Measurements from ENCODE around the gene CABP7.
"Not testable (repeated sequence)": the region's sequence is repeated elsewhere in the genome, so short reads cannot be mapped to it uniquely, and the experiment has no call there.

The CABP7 gene

DNA sequence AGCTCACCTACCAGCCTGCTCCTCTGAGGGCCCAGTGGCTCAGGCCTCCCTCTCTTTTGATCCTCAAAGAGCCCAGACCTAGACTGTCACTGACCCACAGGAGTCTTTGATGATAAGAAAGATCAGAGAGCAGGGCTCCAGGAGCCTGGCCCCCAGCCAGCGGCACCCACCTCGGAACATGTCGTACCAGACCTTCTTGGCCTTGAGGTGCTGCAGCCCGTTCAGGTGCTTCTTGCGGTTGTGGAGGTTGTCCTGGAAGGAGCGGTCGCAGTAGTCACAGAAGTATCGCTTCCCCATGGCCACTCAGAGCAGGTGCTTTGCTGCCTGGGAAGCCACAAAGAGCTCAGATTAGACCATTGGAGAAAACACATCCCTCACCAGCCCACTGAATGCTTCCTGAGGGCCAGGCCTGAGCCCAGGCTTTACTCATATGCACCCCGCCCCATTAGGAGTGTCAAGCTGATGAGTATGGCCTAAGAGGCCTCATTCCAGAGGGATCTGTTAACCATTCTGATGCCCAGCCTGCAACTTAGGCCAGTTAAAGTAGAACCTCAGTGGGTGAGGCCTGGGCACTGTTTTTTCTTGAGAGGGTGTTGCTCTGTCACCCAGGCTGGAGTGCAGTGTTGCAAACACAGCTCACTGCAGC, 28.6 kb downstream of the CABP7 start:
- no peak for DNase-seq (ENCODE audit: low read depth)

GRCh38 chr22:29750029-29750428, 30.2 kb downstream of the CABP7 start:
- DNase-seq (ENCODE audit: low read depth), result no peak

- no peak for DNase-seq (ENCODE audit: low read depth)
Measured at GRCh38 chr22:29750559-29751538, 31.0 kb downstream of the CABP7 start.

DNA sequence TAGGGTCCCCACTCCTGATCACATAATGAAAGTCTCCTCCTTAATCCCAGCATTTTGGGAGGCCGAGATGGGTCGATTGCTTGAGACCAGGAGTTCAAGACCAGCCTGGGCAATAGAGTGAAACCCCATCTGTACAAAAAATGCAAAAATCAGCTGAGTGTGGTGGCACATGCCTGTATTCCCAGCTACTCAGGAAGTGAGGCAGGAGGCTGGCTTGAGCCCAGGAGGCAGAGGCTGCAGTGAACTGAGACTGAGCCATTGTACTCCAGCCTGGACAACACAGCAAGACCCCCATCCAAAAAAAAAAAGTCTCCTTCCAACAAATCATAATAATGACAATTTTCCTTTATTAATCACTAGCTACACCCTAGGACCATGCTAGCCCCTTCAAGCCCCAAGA, 31.9 kb downstream of the CABP7 start:
- no peak for DNase-seq (ENCODE audit: low read depth)

DNA sequence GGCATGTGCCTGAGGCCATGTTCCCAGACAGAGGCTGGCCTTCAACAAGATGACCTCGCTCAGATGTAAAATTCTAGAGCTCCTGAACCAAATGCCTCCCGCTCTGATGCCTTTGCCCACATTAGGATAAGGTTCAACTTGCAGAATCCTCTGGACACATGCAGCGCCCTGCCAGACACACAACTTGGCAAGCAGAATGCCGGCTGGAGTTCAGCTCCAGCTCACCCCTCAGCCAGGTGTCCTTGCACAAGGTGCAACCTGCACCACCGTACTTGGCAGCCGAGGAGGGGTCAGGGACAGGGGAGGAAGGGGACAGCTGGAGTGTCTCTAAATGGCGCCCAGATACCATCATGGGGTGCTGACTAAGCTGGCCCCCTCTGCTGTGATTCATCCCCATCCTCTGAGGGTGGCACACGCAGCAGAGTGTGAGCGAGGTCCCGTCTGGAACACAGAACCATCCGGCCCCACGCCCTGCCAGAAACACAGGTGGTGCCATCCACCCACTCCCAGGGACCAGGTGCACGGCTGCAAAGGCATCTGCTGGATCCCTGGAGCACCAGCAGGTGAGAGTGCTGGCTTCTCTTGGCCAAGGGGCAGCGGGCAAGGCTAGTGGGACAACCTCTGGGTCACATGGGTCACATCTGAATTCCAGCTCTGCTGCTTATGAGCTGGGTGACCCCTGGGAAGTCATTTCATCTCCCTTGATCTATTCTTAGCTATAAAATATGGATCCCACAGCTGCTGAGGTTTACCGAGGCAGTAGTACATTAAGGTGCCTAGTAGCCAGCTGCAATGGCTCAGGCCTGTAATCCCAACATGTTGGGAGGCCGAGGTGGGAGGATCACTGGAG, 34.2 kb downstream of the CABP7 start:
- DNase-seq (ENCODE audit: low read depth), result no peak

GRCh38 chr22:29754658-29755395, 35.0 kb downstream of the CABP7 start:
- not testable (repeated sequence) for DNase-seq (ENCODE audit: low read depth)

GRCh38 chr22:29755889-29756288, 36.1 kb downstream of the CABP7 start:
- DNase-seq (ENCODE audit: low read depth), result no peak

DNA sequence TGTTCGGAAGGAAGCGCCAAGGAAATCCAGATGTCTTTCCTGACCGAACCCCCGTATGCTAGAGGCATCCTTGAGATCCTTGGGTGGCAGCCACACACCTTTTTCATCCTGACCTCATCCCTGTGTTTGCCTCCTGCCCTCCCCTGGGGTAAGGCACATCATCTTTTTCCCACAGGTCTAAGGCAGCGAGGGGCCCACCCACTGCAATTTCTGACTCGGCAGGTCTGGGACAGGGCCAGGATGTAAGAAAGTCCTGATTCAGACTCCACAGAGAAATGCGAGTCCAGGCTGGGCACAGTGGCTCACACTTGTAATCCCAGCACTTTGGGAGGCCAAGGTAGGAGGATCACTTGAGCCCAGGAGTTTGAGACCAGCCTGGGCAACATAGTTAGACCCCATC, 36.5 kb downstream of the CABP7 start:
- no peak for DNase-seq (ENCODE audit: low read depth)

DNA sequence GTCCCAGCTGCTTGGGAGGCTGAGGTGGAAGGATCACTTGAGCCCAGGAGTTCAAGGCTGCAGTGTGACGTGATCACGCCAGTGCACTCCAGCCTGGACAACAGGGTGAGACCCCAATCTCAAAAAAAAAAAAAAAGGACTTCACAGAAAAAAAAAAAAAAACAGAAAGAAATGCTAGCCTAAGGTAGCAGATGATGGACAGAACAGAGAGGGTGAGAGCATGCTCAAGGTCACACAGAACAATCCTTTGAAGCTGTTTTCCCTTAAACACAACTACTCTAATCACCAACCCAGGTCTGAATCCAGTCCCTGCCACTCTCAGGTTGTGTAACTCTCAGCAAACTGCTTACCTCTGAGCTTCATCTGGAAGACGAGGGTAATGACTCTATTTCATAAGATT, 37.3 kb downstream of the CABP7 start:
- no peak for DNase-seq (ENCODE audit: low read depth)

DNA sequence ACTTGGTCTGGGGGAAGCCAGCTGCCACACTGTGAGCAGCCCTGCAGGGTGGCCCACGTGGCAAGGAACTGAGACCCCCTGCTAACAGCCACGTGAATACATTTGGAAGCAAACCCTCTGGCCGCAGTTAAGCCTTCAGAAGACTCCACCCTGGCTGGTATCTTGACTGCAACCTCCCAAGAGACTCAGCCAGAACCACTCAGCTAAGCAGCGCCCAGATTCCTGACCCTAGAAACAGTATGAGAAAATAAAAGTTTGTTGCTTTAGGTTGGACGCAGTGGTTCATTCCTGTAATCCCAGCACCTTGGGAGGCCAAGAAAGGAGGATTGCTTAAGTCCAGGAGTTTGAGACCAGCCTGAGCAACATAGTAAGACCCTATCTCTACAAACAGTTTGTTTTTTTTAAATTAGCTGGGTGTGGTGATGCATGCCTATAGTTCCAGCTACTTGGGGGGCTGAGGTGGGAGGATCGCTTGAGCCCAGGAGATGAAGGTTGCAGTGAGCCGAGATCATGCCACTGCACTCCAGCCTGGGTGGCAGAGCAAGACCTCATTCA, 38.3 kb downstream of the CABP7 start:
- DNase-seq (ENCODE audit: low read depth), result no peak

DNA sequence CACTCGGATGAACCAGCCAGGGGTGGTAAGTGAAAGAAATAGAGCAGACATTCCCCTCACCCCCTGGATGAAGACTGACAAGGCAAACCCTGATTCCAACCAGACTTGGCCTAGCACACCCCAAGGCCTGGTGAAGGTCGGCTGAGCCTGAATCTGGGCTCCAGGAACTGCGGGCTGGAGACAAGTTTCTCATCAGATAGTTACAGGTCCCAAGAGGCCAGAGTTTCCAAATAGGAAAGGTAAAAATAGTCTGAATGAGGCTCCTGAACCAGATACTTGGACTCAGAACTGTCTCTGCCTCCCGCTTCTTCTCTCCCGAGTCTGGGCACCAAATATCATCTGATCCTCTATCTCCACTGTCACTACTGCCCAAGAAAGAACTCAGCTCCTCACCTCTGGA, 39.2 kb downstream of the CABP7 start:
- DNase-seq (ENCODE audit: low read depth), result no peak

GRCh38 chr22:29762263-29762662, 42.5 kb downstream of the CABP7 start:
- DNase-seq (ENCODE audit: low read depth), result no peak

DNA sequence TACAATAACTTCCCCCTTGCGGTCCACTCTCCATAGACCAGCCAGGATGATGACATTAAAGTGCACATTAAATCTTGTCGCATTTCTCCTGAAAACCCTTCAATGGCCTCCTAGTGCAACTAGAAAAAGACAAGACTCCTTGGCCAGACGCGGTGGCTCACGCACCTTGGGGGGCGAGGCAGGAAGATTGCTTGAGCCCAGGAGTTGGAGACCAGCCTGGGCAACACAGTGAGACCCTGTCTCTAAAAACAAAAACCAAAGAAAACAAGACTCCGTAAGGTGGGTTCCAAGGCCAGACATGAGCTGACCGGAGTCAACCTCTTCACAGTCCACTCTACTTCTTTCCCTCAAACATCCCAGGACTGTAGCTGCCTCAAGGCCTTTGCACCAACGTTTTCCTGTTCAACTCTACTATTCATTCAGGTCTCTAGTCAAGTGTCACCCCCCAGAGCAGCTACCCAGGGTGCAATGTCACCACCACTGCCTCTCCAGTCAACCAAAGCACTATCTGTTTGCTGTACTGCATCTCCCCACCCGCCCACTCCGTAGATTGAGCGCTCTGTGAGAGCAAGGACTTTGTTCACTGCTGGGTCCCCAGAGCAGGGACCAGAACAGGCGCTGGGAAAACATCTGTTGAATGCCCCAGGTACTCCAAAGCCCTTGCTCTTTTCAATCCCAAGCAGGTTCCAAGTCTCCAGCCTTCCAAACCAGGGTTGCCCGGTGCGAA, 46.3 kb downstream of the CABP7 start:
- DNase-seq (ENCODE audit: low read depth), result no peak

GRCh38 chr22:29766632-29767170, 46.9 kb downstream of the CABP7 start, which contains the start of gene ZMAT5:
ZMAT5 (minus strand) TSS chr22:29767007; CDS start chr22:29748544, 18,463 bp downstream.
- DNase-seq (ENCODE audit: low read depth), result peak; percentile 95

DNA sequence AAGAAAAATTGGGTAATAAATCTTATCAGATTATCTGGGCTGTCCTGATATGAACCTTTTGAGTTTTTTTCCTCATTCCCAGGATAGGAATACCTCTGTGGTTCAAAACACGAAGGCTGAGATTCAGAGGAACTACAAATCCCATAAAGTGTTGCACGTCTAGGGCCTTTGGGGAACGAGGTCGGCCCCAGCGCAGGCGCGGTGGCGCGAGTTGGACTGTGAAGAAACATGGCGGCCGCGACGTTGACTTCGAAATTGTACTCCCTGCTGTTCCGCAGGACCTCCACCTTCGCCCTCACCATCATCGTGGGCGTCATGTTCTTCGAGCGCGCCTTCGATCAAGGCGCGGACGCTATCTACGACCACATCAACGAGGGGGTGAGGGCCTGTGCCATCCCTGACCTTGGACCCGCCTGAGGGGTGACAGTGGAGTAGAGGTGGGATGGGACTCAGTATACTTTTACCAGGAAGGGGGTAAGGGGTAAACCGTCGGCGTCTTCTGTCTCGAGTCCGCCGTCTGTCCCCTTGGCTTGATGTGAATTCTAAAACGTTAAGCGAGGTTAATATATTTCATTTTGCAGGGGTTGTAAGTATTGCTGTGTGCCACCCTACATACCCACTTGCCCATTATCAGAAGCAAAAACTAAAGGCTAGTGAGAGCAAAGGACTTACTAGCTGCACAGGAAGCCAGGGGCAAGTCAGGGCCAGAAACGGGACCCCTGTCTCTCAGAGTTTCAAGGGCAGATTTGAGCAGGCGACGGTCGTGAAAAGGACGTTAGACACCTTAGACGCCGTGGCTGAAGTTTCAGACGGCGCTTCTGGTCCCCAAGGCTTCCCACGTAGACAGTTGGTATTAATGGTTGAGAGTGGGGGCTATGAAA, 47.6 kb downstream of the CABP7 start, which contains the start of gene UQCR10:
Gene UQCR10 (plus strand): TSS at position 199 of the 881 bp plus-strand sequence. CDS start 30 bp downstream, at position 229.
- DNase-seq (ENCODE audit: low read depth), result no peak

DNA sequence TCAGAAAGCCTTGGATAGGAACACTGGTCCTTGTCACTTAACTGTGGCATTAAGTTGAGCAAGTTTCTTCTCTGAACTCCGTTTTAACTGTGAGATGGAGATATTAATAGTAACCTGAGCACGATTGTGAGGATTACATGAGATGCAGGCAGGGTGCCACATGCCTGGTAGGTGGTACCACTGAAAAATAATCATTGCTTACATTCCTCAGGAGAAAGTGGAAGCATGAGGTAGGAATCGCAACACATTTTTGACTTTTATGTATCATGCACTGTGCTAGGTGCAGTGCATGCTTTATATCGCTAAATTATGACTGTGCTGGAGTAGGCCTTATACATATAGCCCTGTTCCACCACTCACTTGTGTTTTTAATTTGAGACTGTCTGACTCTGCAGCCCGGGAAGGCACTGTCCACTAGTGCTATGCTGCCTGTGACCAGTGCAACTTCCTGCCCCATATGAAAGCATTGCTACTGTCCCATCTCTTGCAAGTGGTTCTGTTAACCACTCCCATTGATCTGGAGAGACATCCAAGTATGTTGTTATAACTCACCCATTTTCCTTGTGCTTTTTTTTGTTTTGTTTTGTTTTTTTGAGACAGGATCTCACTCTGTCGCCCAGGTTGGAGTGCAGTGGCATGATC, 48.4 kb downstream of the CABP7 start:
- no peak for DNase-seq (ENCODE audit: low read depth)

DNA sequence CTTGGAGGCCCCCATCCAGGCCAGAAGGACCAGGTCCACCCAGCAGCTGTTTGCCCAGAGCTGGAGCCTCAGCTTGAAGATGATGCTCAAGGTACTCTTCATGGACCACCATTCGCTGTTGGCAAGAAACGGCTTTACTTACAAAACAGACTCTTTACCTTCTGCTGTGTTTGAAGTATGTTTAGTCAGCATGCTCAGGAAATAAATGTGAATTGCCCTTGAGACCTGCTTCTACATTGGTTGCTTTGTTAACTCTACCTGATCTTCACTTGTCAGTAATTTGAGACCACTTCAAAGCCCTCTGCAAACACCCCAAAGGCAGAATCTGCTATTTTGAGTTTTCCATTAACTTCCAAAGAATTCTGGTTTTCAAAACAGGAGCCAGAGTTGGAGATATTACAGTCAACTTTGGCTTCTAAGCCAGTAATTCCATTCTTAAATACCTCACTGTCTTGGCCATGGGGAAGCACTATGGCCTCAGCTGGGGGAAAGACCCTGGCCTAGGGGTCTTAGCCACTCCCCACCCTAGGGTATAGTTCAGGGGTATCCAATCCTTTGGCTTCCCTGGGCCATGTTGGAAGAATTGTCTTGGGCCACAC, 50.0 kb downstream of the CABP7 start:
- no peak for DNase-seq (ENCODE audit: low read depth)

- DNase-seq (ENCODE audit: low read depth), result no peak
Measured at GRCh38 chr22:29772170-29772641, 52.4 kb downstream of the CABP7 start.

Measured in HS-5 (cell line).